H7 (cell line): ENCODE measurements around the gene SNTA1. TPM values are rescaled to one million over a fixed set of nuclear protein-coding genes. Genes with fewer than 3 reads are reported as not detected.
"Not testable (repeated sequence)": the region's sequence is repeated elsewhere in the genome, so short reads cannot be mapped to it uniquely, and the experiment has no call there.

Experiments used
- DNase-seq: peaks from one replicate; pipeline ENCODE4 v3.0.0; 2012
- H3K27me3 ChIP-seq: 2 replicates; pipeline ENCODE4 v1.6.0; 2011; ENCODE audit warnings: mild to moderate bottlenecking, low read length; ENCODE audit not compliant: control insufficient read depth, insufficient read depth
- H3K36me3 ChIP-seq: replicated peaks from 2 replicates; pipeline ENCODE4 v1.5.1; 2011; ENCODE audit warnings: low read length; ENCODE audit not compliant: control insufficient read depth, insufficient read depth
- H3K4me3 ChIP-seq: 2 replicates; pipeline ENCODE4 v1.5.1; 2011; ENCODE audit warnings: low read depth, mild to moderate bottlenecking, control low read depth, low read length, moderate library complexity; ENCODE audit not compliant: insufficient read depth
- total RNA-seq: library from RNA; depleted of rRNA; stranded (reverse); fragments of >200 nt; shearing (Covaris generic); gene quantifications from 2 replicates; pipeline ENCODE4 v1.2.3, GENCODE V29; 2014; rRNA removed

Gene SNTA1
- 3.8 and 6.0 TPM in 2 replicates for total RNA-seq

- Histone ChIP-seq H3K36me3 (no peaks in the 10 kb centered on the region), H3K27me3 (peaks cover 17% of the 10 kb centered on the region), H3K4me3 (peak within 1 kb of the TSS; percentile 63)
- peak; percentile 100 for DNase-seq
Measured at GRCh38 chr20:33443512-33444239, at the start of gene SNTA1. SNTA1 (minus strand) TSS chr20:33443763; CDS start chr20:33443620, 143 bp downstream.

- Histone ChIP-seq H3K4me3 (peak overlapping the region; percentile 78), H3K36me3 (no peaks in the 10 kb centered on the region), H3K27me3 (no peaks in the 10 kb centered on the region)
Measured at GRCh38 chr20:33490934-33491656, 47.5 kb upstream of the SNTA1 start.

GRCh38 chr20:33490023-33490933 lies 46.7 kb upstream of the SNTA1 start, which contains the start of gene CBFA2T2:
CBFA2T2 (plus strand) TSS chr20:33490096; CDS start chr20:33490268, 172 bp downstream.
- H3K4me3 ChIP-seq, result peak within 1 kb of the TSS; percentile 78
- no peaks in the 10 kb centered on the region for H3K27me3 ChIP-seq
- no peaks in the 10 kb centered on the region for H3K36me3 ChIP-seq
- DNase-seq, result no peak

More at GRCh38 chr20:33490934-33491656, 47.5 kb upstream of the SNTA1 start:
- DNase-seq, result no peak

GRCh38 chr20:33489495-33490022 lies 46.0 kb upstream of the SNTA1 start:
- Histone ChIP-seq H3K4me3 (peak overlapping the region; percentile 49), H3K27me3 (no peaks in the 10 kb centered on the region), H3K36me3 (no peaks in the 10 kb centered on the region)
- peak; percentile 99 for DNase-seq

GRCh38 chr20:33488661-33489494 lies 45.3 kb upstream of the SNTA1 start:
- peak overlapping the region; percentile 49; the same call in 1 of the 2 replicates for H3K4me3 ChIP-seq
- H3K36me3 ChIP-seq, DNase-seq, H3K27me3 ChIP-seq: not testable (repeated sequence)

- H3K4me3 ChIP-seq, result no peak overlapping the region
- H3K36me3 ChIP-seq, result no peaks in the 10 kb centered on the region
- DNase-seq, result no peak
- no peaks in the 10 kb centered on the region for H3K27me3 ChIP-seq
Measured at GRCh38 chr20:33488201-33488600, 44.6 kb upstream of the SNTA1 start.

GRCh38 chr20:33483186-33483585 lies 39.6 kb upstream of the SNTA1 start:
- not testable (repeated sequence) for DNase-seq, H3K36me3 ChIP-seq

GRCh38 chr20:33482581-33482980 lies 39.0 kb upstream of the SNTA1 start:
- H3K27me3 ChIP-seq, result no peaks in the 10 kb centered on the region
- H3K4me3 ChIP-seq, result no peak overlapping the region
- H3K36me3 ChIP-seq, result no peaks in the 10 kb centered on the region
- no peak for DNase-seq

More at GRCh38 chr20:33483186-33483585, 39.6 kb upstream of the SNTA1 start:
- not testable (repeated sequence) for H3K27me3 ChIP-seq, H3K4me3 ChIP-seq

- H3K36me3 ChIP-seq, result no peaks in the 10 kb centered on the region
- no peaks in the 10 kb centered on the region for H3K27me3 ChIP-seq
- H3K4me3 ChIP-seq, result no peak overlapping the region
- DNase-seq, result no peak
Measured at GRCh38 chr20:33481431-33481941, 37.9 kb upstream of the SNTA1 start.

- Histone ChIP-seq H3K36me3 (no peaks in the 10 kb centered on the region), H3K27me3 (no peaks in the 10 kb centered on the region), H3K4me3 (no peak overlapping the region)
- no peak for DNase-seq
Measured at GRCh38 chr20:33480048-33480447, 36.5 kb upstream of the SNTA1 start.

- Histone ChIP-seq H3K4me3 (no peak overlapping the region), H3K27me3 (no peaks in the 10 kb centered on the region), H3K36me3 (no peaks in the 10 kb centered on the region)
- DNase-seq, result peak; percentile 62
Measured at GRCh38 chr20:33477386-33478234, 34.0 kb upstream of the SNTA1 start.

- H3K4me3 ChIP-seq, result no peak overlapping the region
- H3K36me3 ChIP-seq, result no peaks in the 10 kb centered on the region
- peak; percentile 79 for DNase-seq
- H3K27me3 ChIP-seq, result no peaks in the 10 kb centered on the region
Measured at GRCh38 chr20:33475381-33476152, 32.0 kb upstream of the SNTA1 start.
